Gastrocnemius medialis (tissue), 4 donors: Measurements from ENCODE around the gene SEC11A.

ENCODE experiments used
- POLR2A ChIP-seq, 2 donors: fragments of 450-650 bp; IDR thresholded peaks; one replicate each; pipeline ENCODE4 v1.6.1; 2017; ENCODE audit warnings: antibody characterized with exemption in 2 of 2, mild to moderate bottlenecking in 2 of 2, moderate library complexity in 2 of 2
- TF ChIP-seq, protein P1 (sequence below), 5 experiments: fragments of 450-650 bp in 3 of 5; fragments of 200-600 bp in 2 of 5; sonication (generic) in 2 of 5; IDR thresholded peaks in 4 of 5; conservative IDR thresholded peaks in 1 of 5; 1 replicate in 4 of 5; 2 replicates in 1 of 5; pipeline ENCODE4 v1.5.1; 2016 to 2019; ENCODE audit warnings: antibody characterized with exemption in 5 of 5, mild to moderate bottlenecking in 3 of 5, moderate library complexity in 3 of 5

DNA sequence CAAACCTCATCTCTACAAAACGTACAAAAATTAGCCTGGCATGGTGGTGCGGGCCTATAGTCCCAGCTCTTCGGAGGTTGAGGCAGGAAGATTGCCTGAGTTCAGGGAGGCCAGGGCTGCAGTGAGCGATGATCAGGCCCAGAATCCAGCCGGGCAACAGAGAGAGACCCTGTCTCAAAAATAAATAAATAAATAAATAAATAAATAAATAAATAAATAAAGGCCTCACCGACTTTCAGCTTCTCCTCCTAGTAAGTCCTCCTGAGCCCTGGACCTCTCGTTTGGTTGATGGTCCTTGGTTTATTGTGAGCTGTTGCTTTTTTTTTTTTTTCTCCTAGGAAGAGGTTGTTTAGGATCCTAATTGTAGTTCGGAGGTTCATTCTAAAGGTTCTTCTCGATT is 86.9 kb downstream of the SEC11A start:
- no peak for TF ChIP-seq POLR2A (IDR thresholded peaks at IDR 0.05)
- TF ChIP-seq, protein P1, sequence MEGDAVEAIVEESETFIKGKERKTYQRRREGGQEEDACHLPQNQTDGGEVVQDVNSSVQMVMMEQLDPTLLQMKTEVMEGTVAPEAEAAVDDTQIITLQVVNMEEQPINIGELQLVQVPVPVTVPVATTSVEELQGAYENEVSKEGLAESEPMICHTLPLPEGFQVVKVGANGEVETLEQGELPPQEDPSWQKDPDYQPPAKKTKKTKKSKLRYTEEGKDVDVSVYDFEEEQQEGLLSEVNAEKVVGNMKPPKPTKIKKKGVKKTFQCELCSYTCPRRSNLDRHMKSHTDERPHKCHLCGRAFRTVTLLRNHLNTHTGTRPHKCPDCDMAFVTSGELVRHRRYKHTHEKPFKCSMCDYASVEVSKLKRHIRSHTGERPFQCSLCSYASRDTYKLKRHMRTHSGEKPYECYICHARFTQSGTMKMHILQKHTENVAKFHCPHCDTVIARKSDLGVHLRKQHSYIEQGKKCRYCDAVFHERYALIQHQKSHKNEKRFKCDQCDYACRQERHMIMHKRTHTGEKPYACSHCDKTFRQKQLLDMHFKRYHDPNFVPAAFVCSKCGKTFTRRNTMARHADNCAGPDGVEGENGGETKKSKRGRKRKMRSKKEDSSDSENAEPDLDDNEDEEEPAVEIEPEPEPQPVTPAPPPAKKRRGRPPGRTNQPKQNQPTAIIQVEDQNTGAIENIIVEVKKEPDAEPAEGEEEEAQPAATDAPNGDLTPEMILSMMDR (IDR thresholded peaks at IDR 0.05 in 4 of 5, conservative IDR thresholded peaks at IDR 0.05 in 1 of 5) = no peak
